ENCODE results near the gene CAND2.
"Not testable (repeated sequence)": the region's sequence is repeated elsewhere in the genome, so short reads cannot be mapped to it uniquely, and the experiment has no call there.

CAND2 gene

GRCh38 chr3:12866836-12867235, 70.4 kb downstream of the CAND2 start:
- no peak for FAIRE-seq

- peak; percentile 88 for FAIRE-seq
These were observed 71.9 kb downstream of the CAND2 start for GRCh38 chr3:12868039-12869034.

GRCh38 chr3:12869035-12869621, 72.6 kb downstream of the CAND2 start:
- no peak for FAIRE-seq

GRCh38 chr3:12870942-12871341, 74.5 kb downstream of the CAND2 start:
- FAIRE-seq, result no peak

DNA sequence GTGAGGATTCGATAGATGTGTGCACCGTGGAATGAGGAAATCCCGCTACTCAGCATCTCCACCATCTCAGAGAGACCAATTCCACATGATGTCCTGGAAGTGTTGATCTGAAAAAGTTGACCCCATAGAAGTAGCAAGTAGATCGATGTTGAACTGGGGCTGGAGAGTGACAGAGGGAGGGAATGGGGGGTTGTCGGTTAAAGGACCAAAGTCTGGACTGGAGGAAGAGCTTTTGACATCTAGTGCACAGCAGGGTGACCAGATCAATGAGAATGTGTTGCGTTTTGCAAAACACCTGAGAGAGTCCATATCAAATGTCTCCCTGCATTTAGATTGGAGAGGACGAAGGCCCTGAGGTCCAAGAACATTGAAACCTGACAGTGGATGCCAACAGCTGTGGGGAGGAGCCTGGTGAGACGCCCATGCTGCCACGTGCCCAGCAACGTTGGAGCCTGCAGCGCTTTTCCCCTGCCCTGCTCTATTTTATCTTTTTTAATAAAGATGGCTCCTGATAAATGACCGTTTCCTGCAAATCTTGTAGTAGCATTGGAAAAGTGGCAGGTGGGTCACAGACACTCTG, 75.0 kb downstream of the CAND2 start:
- FAIRE-seq, result no peak

- FAIRE-seq, result no peak
These were observed 79.7 kb downstream of the CAND2 start for GRCh38 chr3:12875857-12876836.

GRCh38 chr3:12877040-12877439, 80.6 kb downstream of the CAND2 start:
- FAIRE-seq, result no peak

DNA sequence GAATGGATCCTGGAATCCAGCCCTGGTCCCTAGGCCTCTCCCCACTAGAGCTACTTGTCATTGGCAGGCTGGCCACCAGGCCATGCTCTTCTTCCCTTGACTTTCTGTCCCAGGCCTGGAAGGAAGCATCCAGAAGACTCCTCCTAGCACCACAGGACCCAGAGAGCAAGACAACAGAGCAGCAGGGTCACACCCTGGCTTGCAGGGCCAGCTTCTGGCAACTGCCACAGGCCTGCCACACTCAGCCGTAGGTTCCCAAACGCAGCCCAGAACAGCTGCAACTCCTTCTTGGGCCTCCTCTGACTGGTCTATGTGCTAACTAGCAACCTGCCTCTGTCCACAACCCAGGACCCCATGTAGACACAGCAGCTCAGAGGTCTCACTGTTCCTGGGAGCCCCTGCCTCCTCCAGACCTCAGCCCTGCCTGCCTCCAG, 81.7 kb downstream of the CAND2 start:
- no peak for FAIRE-seq

DNA sequence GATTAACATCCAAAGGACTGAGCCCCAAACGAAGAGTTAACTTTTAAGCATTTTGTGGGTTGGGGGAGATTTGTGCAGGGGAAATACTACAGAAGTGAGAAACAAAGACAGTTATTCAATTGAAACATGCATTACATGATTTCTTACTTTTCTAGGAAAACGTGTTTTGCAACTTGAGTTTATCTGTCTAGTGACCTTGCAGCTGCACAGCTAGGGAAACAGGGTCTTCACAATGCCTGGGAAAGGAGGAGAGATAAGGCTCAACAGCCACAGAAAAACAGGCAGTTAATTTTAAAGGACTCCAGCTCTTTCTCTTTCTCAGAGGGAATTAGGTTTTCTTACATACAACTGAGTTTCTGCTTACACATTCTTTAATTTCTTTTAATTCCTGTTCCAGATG, 82.3 kb downstream of the CAND2 start:
- not testable (repeated sequence) for FAIRE-seq

GRCh38 chr3:12879191-12879815, 82.8 kb downstream of the CAND2 start:
- no peak for FAIRE-seq

- not testable (repeated sequence) for FAIRE-seq
These were observed 85.4 kb downstream of the CAND2 start for GRCh38 chr3:12881858-12882257.

- FAIRE-seq, result no peak
These were observed 86.1 kb downstream of the CAND2 start for GRCh38 chr3:12882336-12883310.

DNA sequence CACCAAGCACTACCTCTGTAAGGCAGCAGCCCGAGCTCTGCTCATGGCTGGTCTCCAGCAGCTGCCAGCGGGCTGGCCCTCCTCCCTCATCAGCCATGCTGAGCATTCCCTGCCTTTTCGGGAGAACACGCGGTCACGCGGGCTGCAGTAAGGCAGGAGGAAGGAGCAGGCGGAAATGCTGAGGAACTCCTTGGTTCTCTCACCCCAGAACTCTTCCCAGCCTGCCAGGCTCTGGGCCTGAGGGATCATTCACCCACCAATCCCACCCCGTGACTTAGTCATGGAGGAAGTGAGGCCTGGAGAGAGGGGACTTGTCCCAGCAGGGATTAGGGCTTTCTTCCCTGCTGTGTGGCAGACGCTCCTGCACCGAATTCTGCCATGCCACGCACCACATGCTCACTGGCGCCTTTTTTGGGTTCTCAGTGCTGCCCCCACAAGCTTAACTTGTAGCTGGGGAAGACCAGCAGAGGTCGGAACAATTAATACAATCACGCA, 87.8 kb downstream of the CAND2 start:
- FAIRE-seq, result no peak
